Neural cell (in vitro differentiated cells): ENCODE data around the gene SCNN1A. TPM values are rescaled to one million over a fixed set of nuclear protein-coding genes. Genes with fewer than 3 reads are reported as not detected.

ENCODE experiments used
- H2AFZ ChIP-seq: fragments of 200-600, 300-800 bp; sonication (generic), shearing (Covaris generic); 2 replicates; pipeline ENCODE4 v1.6.0; 2014; ENCODE audit warnings: low read depth, mild to moderate bottlenecking, antibody characterized with exemption, low read length, moderate library complexity
- H3F3A ChIP-seq: fragments of 200-600 bp; shearing (Covaris generic); 2 replicates; pipeline ENCODE4 v1.6.1; 2016; ENCODE audit warnings: mild to moderate bottlenecking, moderate library complexity, mixed read lengths, antibody characterized with exemption, low read length; ENCODE audit not compliant: insufficient read depth, poor library complexity, severe bottlenecking
- H3K27ac ChIP-seq: fragments of 200-600, 300-800 bp; sonication (generic), shearing (Covaris generic); 2 replicates; pipeline ENCODE4 v1.5.1; 2014; ENCODE audit warnings: mild to moderate bottlenecking, low read length, moderate library complexity
- H3K27me3 ChIP-seq: fragments of 300-800, 200-600 bp; sonication (generic), shearing (Covaris generic); 2 replicates; pipeline ENCODE4 v1.6.0; 2014; ENCODE audit warnings: mild to moderate bottlenecking, low read depth, low read length, moderate library complexity; ENCODE audit not compliant: insufficient read depth
- H3K36me3 ChIP-seq: fragments of 300-800, 200-600 bp; sonication (generic), shearing (Covaris generic); 2 replicates; pipeline ENCODE4 v1.5.1; 2014; ENCODE audit warnings: mild to moderate bottlenecking, antibody characterized with exemption, low read length, moderate library complexity; ENCODE audit not compliant: insufficient read depth
- H3K4me2 ChIP-seq: fragments of 300-800, 200-600 bp; sonication (generic), shearing (Covaris generic); 2 replicates; pipeline ENCODE4 v1.6.0; 2014; ENCODE audit warnings: mild to moderate bottlenecking, low read length
- H3K4me3 ChIP-seq: fragments of 300-800, 200-600 bp; sonication (generic), shearing (Covaris generic); 2 replicates; pipeline ENCODE4 v1.5.1; 2014; ENCODE audit warnings: mild to moderate bottlenecking, low read length, moderate library complexity
- H3K79me2 ChIP-seq: fragments of 200-600 bp; shearing (Covaris generic); replicated peaks from 2 replicates; pipeline ENCODE4 v1.6.0; 2014; ENCODE audit warnings: mild to moderate bottlenecking, low read length, moderate library complexity; ENCODE audit not compliant: insufficient read depth
- H3K9ac ChIP-seq: fragments of 300-800, 200-600 bp; sonication (generic), shearing (Covaris generic); 2 replicates; pipeline ENCODE4 v1.6.1; 2016; ENCODE audit warnings: mild to moderate bottlenecking, low read length, mixed read lengths
- H3K9me2 ChIP-seq: fragments of 200-600 bp; shearing (Covaris generic); 2 replicates; pipeline ENCODE4 v1.6.1; 2016; ENCODE audit warnings: mild to moderate bottlenecking, low read length, mixed read lengths; ENCODE audit not compliant: insufficient read depth
- H3K9me3 ChIP-seq: fragments of 200-600, 300-800 bp; sonication (generic), shearing (Covaris generic); 2 replicates; pipeline ENCODE4 v1.6.1; 2016; ENCODE audit warnings: mild to moderate bottlenecking, mixed run types, low read length, moderate library complexity, mixed read lengths
- H4K20me1 ChIP-seq: fragments of 200-600 bp; shearing (Covaris generic); 2 replicates; pipeline ENCODE4 v1.6.1; 2016; ENCODE audit warnings: mild to moderate bottlenecking, mixed run types; ENCODE audit not compliant: insufficient read depth
- CTCF ChIP-seq: fragments of 450-650 bp; IDR thresholded peaks from 2 replicates; pipeline ENCODE4 v1.5.1; 2014; ENCODE audit warnings: antibody characterized with exemption, mild to moderate bottlenecking, moderate library complexity; ENCODE audit not compliant: poor library complexity, severe bottlenecking
- EP300 ChIP-seq: fragments of 450-650 bp; conservative IDR thresholded peaks from 2 replicates; pipeline ENCODE4 v1.6.1; 2014; ENCODE audit warnings: antibody characterized with exemption, mild to moderate bottlenecking, moderate library complexity; ENCODE audit not compliant: poor library complexity, severe bottlenecking
- EZH2 ChIP-seq: fragments of 200-600, 300-800 bp; shearing (Covaris generic), sonication (generic); IDR thresholded peaks from 2 replicates; pipeline ENCODE4 v1.6.1; 2014; ENCODE audit warnings: antibody characterized with exemption, low read length, borderline replicate concordance, mild to moderate bottlenecking; ENCODE audit not compliant: insufficient read depth, poor library complexity, severe bottlenecking
- MXI1 ChIP-seq: fragments of 450-650 bp; conservative IDR thresholded peaks from 2 replicates; pipeline ENCODE4 v1.6.1; 2014; ENCODE audit warnings: antibody characterized with exemption, mild to moderate bottlenecking; ENCODE audit not compliant: poor library complexity, severe bottlenecking
- POLR2AphosphoS5 ChIP-seq: IDR thresholded peaks from 2 replicates; pipeline ENCODE4 v1.6.1; 2012
- RAD21 ChIP-seq: fragments of 450-650 bp; conservative IDR thresholded peaks from 2 replicates; pipeline ENCODE4 v1.6.1; 2014; ENCODE audit warnings: antibody characterized with exemption, mild to moderate bottlenecking, moderate library complexity
- REST ChIP-seq: IDR thresholded peaks from 2 replicates; pipeline ENCODE4 v1.6.1; 2012; ENCODE audit warnings: borderline replicate concordance
- SMC3 ChIP-seq: fragments of 450-650 bp; conservative IDR thresholded peaks from 2 replicates; pipeline ENCODE4 v1.6.1; 2014; ENCODE audit warnings: antibody characterized with exemption, mild to moderate bottlenecking, moderate library complexity; ENCODE audit not compliant: poor library complexity
- TAF1 ChIP-seq: IDR thresholded peaks from 2 replicates; pipeline ENCODE4 v1.6.1; 2012; ENCODE audit warnings: low read depth
- polyA plus RNA-seq: library from polyadenylated mRNA; depleted of rRNA; stranded (reverse); fragments of >200 nt; gene quantifications from 2 replicates; pipeline ENCODE4 v1.2.3, GENCODE V29; 2014

Gene SCNN1A
- polyA plus RNA-seq, 1 donor from 2014 or later: not detected

DNA sequence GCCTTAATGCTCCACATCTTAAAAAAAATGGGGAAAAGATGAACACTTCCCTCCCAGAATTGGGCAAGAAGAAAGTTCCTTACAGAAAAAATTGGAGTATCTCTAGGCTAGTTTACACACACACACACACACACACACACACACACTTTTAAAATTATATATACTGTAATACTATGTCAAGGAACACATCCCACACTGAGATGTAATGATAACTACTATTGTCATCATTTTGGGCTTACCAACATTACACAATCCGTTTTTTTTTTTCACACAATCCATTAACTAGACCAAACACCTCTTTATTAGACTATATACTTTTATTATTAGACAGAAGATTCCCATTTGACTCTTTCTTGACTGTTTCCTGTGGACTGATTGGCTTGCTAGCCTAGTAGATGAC, 11.1 kb upstream of the SCNN1A start:
- Histone ChIP-seq H3K4me3 (no peak overlapping the region), H3K27me3 (no peaks in the 10 kb centered on the region), H3K27ac (no peak overlapping the region)

DNA sequence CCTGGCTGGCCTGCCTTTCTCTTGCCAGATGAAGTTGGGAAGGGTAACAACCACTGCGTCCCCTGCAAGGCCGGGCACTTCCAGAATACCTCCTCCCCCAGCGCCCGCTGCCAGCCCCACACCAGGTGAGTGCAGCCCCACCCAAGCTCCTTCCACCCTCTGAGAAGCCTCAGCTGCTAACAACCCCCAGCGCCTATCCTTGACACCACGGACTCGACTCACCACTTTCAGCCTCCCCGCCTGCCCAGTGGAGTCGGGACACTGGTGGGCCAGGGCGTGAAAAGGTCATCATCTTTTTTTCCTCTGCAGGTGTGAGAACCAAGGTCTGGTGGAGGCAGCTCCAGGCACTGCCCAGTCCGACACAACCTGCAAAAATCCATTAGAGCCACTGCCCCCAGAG, 10.7 kb upstream of the SCNN1A start:
- Histone ChIP-seq H3K36me3 (no peaks in the 10 kb centered on the region), H3K9me2 (no peaks in the 10 kb centered on the region), H3K27me3 (no peaks in the 10 kb centered on the region), H3K9me3 (no peaks in the 10 kb centered on the region), H3K9ac (no peak overlapping the region), H3K4me3 (no peak overlapping the region), H3K27ac (no peak overlapping the region), H4K20me1 (no peaks in the 10 kb centered on the region), H3K79me2 (no peaks in the 10 kb centered on the region), H3F3A (no peaks in the 10 kb centered on the region), H2AFZ (no peak overlapping the region), H3K4me2 (no peak overlapping the region)
- TF ChIP-seq CTCF (no peak), EZH2 (no peak), MXI1 (no peak), EP300 (no peak), TAF1 (no peak), REST (no peak), POLR2AphosphoS5 (no peak)

More for the DNA sequence above, 11.1 kb upstream of the SCNN1A start:
- H3K4me2 ChIP-seq: no peak overlapping the region
- H3F3A ChIP-seq: no peaks in the 10 kb centered on the region
- no peaks in the 10 kb centered on the region for H3K9me3 ChIP-seq
- H3K79me2 ChIP-seq: no peaks in the 10 kb centered on the region
- no peaks in the 10 kb centered on the region for H3K36me3 ChIP-seq
- H3K9ac ChIP-seq: no peak overlapping the region
- no peaks in the 10 kb centered on the region for H3K9me2 ChIP-seq
- no peak for TF ChIP-seq TAF1
- no peak for TF ChIP-seq POLR2AphosphoS5
- no peak for TF ChIP-seq MXI1
- TF ChIP-seq REST: no peak
- TF ChIP-seq SMC3: no peak
- TF ChIP-seq RAD21: no peak
- TF ChIP-seq EP300: no peak
- no peak for TF ChIP-seq CTCF
- TF ChIP-seq EZH2: no peak
- H4K20me1 ChIP-seq: no peaks in the 10 kb centered on the region
- H2AFZ ChIP-seq: no peak overlapping the region
